ENCODE results near the gene SCD5. TPM values are rescaled to one million over a fixed set of nuclear protein-coding genes. Genes with fewer than 3 reads are reported as not detected.
"Not testable (repeated sequence)": the region's sequence is repeated elsewhere in the genome, so short reads cannot be mapped to it uniquely, and the experiment has no call there.

The SCD5 gene
- polyA plus RNA-seq (ENCODE audit: low read depth in 6 of 6) = under 1 TPM in 3 of 6 donors, not detected in 3; 0.09 to 0.15 (median 0.10) TPM

DNA sequence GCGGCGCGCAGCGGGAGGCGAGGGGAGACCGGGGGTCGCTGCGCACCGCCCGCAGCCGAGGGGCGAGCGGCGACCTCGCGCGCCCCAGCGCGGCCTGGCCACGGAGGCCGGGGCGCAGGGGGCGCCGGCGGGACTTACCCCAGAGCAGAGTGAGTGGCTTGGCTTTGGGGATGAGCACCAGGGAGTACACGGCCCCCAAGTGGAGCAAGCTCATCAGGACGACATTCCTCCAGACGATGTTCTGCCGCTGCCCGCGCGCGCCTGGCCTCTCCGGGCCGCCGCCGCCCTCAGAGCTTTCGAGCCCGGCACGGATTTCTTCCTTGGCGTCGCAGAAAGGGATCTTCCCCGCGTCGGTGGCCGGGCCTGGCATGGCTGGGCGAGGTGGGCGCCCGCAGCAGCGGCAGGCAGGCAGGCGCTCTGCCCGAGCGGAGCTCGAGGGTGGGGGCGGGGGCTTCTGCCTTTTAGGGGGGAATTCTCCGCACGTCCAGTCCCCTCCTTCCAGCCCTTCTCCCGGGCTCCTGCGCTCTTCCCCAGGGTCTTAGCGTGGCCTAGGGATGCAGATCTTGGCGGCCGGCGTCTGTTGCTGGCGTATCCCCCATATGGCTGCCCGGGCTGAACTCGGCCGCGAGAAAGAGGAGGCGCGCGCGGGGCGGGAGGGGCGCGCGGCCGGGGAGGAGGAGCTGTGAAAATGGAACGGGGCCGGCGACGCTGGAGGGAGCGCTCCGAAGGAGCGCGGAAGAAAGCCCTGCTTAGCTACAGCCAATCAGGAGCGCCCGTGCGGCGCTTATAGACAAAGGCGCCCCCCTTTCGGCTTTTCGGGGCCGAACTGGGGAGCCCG, at the start of gene SCD5:
SCD5 (minus strand) TSS at position 629 of the 838 bp plus-strand sequence; CDS start at position 370, 259 bp downstream.
- Mint-ChIP-seq H3K36me3 (no peaks in the 10 kb centered on the region), H3K9me3 (peaks cover 0 to 2% (median 0%) of the 10 kb centered on the region in 7 donors), H3K4me3 (peak within 1 kb of the TSS; percentile 74 to 90 (median 88)), H3K4me1 (peaks cover 9 to 16% (median 15%) of the 10 kb centered on the region in 3 donors), H3K27me3 (peaks cover 14 to 50% (median 41%) of the 10 kb centered on the region in 3 donors), H3K27ac (peak within 1 kb of the TSS in 1 of 6 donors; percentile 9)
- ATAC-seq (ENCODE audit: low read depth in 2 of 2) (peak; percentile 63 to 67), DNase-seq (peak; percentile 28)

- ATAC-seq (ENCODE audit: low read depth in 2 of 2) (no peak), DNase-seq (no peak)
- Mint-ChIP-seq H3K4me3 (no peak overlapping the region), H3K36me3 (peaks cover 19 to 22% of the 10 kb centered on the region in 2 donors), H3K9me3 (no peaks in the 10 kb centered on the region), H3K4me1 (peaks cover 0 to 5% (median 0%) of the 10 kb centered on the region in 3 donors), H3K27ac (peak overlapping the region in 1 of 6 donors; percentile 52), H3K27me3 (no peaks in the 10 kb centered on the region)
These were observed 44.0 kb upstream of the SCD5 start for GRCh38 chr4:82842593-82842992.

DNA sequence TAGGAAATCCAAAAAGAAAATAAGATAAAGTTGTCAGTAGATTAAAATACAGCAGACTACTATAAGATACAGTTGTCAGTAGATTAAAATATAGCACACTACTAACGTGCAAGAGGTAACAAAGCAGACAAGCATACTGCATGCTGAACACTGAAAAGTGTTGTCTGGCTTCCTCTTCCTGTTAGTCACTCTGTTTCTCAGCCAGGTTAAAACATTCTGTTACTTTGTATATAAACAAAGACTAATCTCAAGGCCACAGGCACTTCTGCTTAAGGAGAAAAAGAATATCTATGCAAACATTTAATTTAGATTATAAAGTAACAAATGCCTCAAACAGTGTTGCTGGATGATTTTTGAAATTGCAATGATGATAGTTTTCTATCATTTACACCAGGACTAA, 41.0 kb upstream of the SCD5 start:
- H3K36me3 Mint-ChIP-seq = peaks cover 17 to 22% of the 10 kb centered on the region in 2 donors
- no peak overlapping the region for H3K27ac Mint-ChIP-seq
- DNase-seq = no peak
- H3K27me3 Mint-ChIP-seq = no peaks in the 10 kb centered on the region
- H3K4me1 Mint-ChIP-seq = no peaks in the 10 kb centered on the region
- no peak overlapping the region for H3K4me3 Mint-ChIP-seq
- no peak for ATAC-seq (ENCODE audit: low read depth in 2 of 2)
- no peaks in the 10 kb centered on the region for H3K9me3 Mint-ChIP-seq

DNA sequence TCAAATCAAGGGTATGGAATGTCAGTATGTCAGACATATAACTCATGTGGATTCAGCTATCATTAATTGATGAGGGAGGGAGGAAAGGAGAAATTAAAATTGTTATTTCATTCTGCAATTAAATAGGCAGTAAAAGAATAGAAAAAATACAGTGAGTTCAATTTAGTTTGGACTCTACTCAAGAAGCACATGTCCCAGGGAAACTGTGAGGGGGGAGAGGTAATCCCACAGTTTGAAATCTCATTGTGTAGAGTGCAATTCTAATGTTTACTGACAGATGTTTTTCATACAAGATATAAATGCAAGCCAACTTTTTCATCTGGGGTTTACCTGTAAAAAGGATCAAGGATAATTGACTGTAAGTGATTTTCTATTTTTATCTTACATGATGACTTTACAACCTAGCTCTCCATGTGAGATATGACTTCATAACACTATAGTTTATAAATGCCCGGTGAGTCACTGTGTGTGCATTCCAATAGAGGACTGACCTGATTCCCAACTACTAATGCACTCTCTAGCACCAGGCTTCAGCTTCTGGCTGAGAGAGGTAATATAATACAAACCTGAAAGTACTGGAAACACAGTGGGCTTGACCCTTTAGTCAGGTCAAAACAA, 35.2 kb upstream of the SCD5 start:
- H3K4me1 Mint-ChIP-seq = no peaks in the 10 kb centered on the region
- no peak overlapping the region for H3K4me3 Mint-ChIP-seq
- DNase-seq = no peak
- peaks cover 15 to 19% of the 10 kb centered on the region in 2 donors for H3K36me3 Mint-ChIP-seq
- H3K9me3 Mint-ChIP-seq = peaks cover 0 to 6% (median 0%) of the 10 kb centered on the region in 7 donors
- H3K27ac Mint-ChIP-seq = no peak overlapping the region
- ATAC-seq (ENCODE audit: low read depth in 2 of 2) = no peak
- H3K27me3 Mint-ChIP-seq = no peaks in the 10 kb centered on the region

GRCh38 chr4:82833060-82833459, 34.5 kb upstream of the SCD5 start:
- DNase-seq; H3K4me1 Mint-ChIP-seq; H3K27me3 Mint-ChIP-seq; H3K4me3 Mint-ChIP-seq; ATAC-seq (ENCODE audit: low read depth in 2 of 2); H3K9me3 Mint-ChIP-seq: not testable (repeated sequence)
- peaks cover 13 to 15% of the 10 kb centered on the region in 2 donors for H3K36me3 Mint-ChIP-seq
- H3K27ac Mint-ChIP-seq = peak overlapping the region in 1 of 6 donors; percentile 68

DNA sequence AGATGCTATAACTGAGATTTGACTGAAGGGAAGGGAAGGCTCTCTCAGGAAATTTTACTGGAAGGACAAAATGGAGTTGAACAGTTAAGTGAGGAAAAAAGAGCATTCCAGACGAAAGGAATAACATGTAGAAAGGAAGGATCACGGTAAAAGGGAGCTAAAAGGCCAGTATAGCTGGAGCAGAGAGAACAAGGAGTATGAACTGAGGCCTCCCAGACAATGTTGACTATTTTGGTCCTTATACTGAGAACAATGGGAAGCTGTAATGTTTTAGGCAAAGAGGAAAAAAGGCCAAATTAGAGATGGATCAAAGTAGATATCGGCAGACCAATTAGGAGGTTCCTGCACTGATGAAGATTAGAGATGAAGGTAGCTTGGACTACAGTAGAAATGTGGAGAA, 26.8 kb upstream of the SCD5 start:
- ATAC-seq (ENCODE audit: low read depth in 2 of 2) = no peak
- peaks cover 32 to 43% of the 10 kb centered on the region in 2 donors for H3K36me3 Mint-ChIP-seq
- peak overlapping the region in 2 of 6 donors; percentile 4 to 72 for H3K27ac Mint-ChIP-seq

DNA sequence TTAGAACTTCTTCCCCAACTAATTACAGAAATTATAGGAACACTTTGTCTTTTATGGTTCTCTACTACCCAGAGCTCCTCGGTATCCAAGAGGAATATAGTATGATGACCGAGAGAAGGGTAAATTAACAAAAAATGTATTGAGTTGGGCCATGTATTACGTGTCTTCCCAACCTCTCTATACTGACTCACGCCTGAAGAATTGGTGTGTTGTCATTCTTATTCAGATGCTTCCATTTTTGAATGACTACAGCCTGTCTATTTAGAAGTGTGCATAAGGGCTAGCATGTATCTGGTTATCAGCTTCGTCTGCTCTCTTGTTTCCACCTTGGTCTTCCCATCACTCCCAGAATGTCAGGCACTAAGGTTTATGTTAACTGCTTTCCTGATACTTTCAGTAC, 24.5 kb upstream of the SCD5 start:
- no peak for ATAC-seq (ENCODE audit: low read depth in 2 of 2)
- peaks cover 46 to 55% of the 10 kb centered on the region in 2 donors for H3K36me3 Mint-ChIP-seq
- H3K27me3 Mint-ChIP-seq = no peaks in the 10 kb centered on the region
- H3K9me3 Mint-ChIP-seq = no peaks in the 10 kb centered on the region
- no peak for DNase-seq
- no peaks in the 10 kb centered on the region for H3K4me1 Mint-ChIP-seq
- H3K4me3 Mint-ChIP-seq = no peak overlapping the region
- no peak overlapping the region for H3K27ac Mint-ChIP-seq

More for the DNA sequence above, 26.8 kb upstream of the SCD5 start:
- Mint-ChIP-seq H3K9me3 (no peaks in the 10 kb centered on the region), H3K4me3 (no peak overlapping the region), H3K4me1 (no peaks in the 10 kb centered on the region), H3K27me3 (no peaks in the 10 kb centered on the region)
- no peak for DNase-seq

- DNase-seq = no peak
- Mint-ChIP-seq H3K36me3 (peaks cover 39 to 45% of the 10 kb centered on the region in 2 donors), H3K9me3 (no peaks in the 10 kb centered on the region), H3K4me3 (no peak overlapping the region), H3K4me1 (no peaks in the 10 kb centered on the region), H3K27me3 (no peaks in the 10 kb centered on the region), H3K27ac (no peak overlapping the region)
- no peak for ATAC-seq (ENCODE audit: low read depth in 2 of 2)
These were observed 22.1 kb upstream of the SCD5 start for GRCh38 chr4:82820689-82821088.

- DNase-seq = no peak
- Mint-ChIP-seq H3K27me3 (no peaks in the 10 kb centered on the region), H3K4me1 (no peaks in the 10 kb centered on the region), H3K9me3 (no peaks in the 10 kb centered on the region), H3K36me3 (peaks cover 28 to 33% of the 10 kb centered on the region in 2 donors), H3K27ac (no peak overlapping the region), H3K4me3 (no peak overlapping the region)
- no peak for ATAC-seq (ENCODE audit: low read depth in 2 of 2)
These were observed 20.4 kb upstream of the SCD5 start for GRCh38 chr4:82818664-82819662.

DNA sequence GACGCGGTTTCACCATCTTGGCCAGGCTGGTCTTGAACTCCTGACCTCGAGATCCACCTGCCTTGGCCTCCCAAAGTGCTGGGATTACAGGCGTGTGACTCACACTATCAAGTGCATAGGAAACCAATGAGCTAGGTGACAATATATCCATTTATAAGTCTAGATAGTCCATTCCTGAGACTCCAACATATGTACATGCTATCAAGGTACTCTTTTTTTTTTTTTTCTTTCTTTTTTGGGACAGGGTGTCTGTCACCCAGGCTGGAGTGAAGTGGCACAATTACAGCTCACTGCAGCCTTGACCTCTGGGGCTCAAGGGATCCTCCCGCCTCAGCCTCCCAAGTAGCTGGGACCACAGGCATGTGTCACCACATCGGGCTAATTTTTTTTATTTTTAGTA, 18.3 kb upstream of the SCD5 start:
- ATAC-seq (ENCODE audit: low read depth in 2 of 2); DNase-seq; H3K9me3 Mint-ChIP-seq; H3K4me1 Mint-ChIP-seq; H3K27me3 Mint-ChIP-seq; H3K4me3 Mint-ChIP-seq: not testable (repeated sequence)
- Mint-ChIP-seq H3K36me3 (peaks cover 15 to 26% of the 10 kb centered on the region in 2 donors), H3K27ac (peak overlapping the region in 1 of 6 donors; percentile 69)

GRCh38 chr4:82814034-82814433, 15.4 kb upstream of the SCD5 start:
- peak overlapping the region in 1 of 6 donors; percentile 56 for H3K27ac Mint-ChIP-seq
- H3K9me3 Mint-ChIP-seq = peaks cover 0 to 2% (median 0%) of the 10 kb centered on the region in 7 donors
- H3K4me1 Mint-ChIP-seq = no peaks in the 10 kb centered on the region
- no peaks in the 10 kb centered on the region for H3K27me3 Mint-ChIP-seq
- no peak overlapping the region for H3K4me3 Mint-ChIP-seq
- H3K36me3 Mint-ChIP-seq = peaks cover 6 to 10% of the 10 kb centered on the region in 2 donors
- no peak for ATAC-seq (ENCODE audit: low read depth in 2 of 2)
- DNase-seq = no peak

GRCh38 chr4:82811838-82812341, 13.3 kb upstream of the SCD5 start:
- no peaks in the 10 kb centered on the region for H3K4me1 Mint-ChIP-seq
- no peaks in the 10 kb centered on the region for H3K36me3 Mint-ChIP-seq
- H3K27me3 Mint-ChIP-seq = no peaks in the 10 kb centered on the region
- H3K27ac Mint-ChIP-seq = no peak overlapping the region
- ATAC-seq (ENCODE audit: low read depth in 2 of 2) (no peak), DNase-seq (no peak)
- H3K9me3 Mint-ChIP-seq = peaks cover 0 to 2% (median 0%) of the 10 kb centered on the region in 7 donors
- no peak overlapping the region for H3K4me3 Mint-ChIP-seq

DNA sequence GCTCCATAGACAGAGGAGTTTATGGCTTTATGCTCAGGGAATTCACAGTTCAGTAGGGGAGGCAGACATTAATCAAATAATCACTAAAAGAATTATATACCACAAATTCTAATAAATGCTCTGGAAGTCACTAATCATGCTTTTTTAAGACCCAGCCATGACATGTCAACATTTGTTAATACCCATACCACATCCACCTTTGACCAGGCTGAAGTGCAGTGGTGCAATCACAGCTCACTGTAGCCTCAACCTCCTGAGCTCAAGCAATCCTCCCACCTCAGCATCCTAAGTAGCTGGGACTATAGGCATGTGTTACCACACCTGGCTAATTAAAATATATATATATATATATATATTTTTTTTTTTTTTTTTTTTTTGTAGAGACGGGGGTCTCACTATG, 12.8 kb upstream of the SCD5 start:
- Mint-ChIP-seq H3K36me3 (no peaks in the 10 kb centered on the region), H3K4me3 (no peak overlapping the region), H3K27me3 (no peaks in the 10 kb centered on the region), H3K4me1 (no peaks in the 10 kb centered on the region), H3K9me3 (peaks cover 0 to 2% (median 0%) of the 10 kb centered on the region in 7 donors), H3K27ac (no peak overlapping the region)
- no peak for ATAC-seq (ENCODE audit: low read depth in 2 of 2)
- no peak for DNase-seq
